Measurements from ENCODE around the gene ARHGDIB.

ARHGDIB gene

GRCh38 chr12:14999695-15000365, 38.4 kb upstream of the ARHGDIB start:
- DNase-seq (ENCODE audit: low spot score) = no peak
- no peak for TF ChIP-seq CTCF (IDR thresholded peaks at IDR 0.05; ENCODE audit: extremely low read depth, missing control alignments)

- no peak for DNase-seq (ENCODE audit: low spot score)
- TF ChIP-seq CTCF (IDR thresholded peaks at IDR 0.05; ENCODE audit: extremely low read depth, missing control alignments) = no peak
These were observed 37.8 kb upstream of the ARHGDIB start for GRCh38 chr12:14999021-14999694.

- DNase-seq (ENCODE audit: low spot score) = no peak
- TF ChIP-seq CTCF (IDR thresholded peaks at IDR 0.05; ENCODE audit: extremely low read depth, missing control alignments) = no peak
These were observed 36.6 kb upstream of the ARHGDIB start for GRCh38 chr12:14997998-14998397.

- peak; percentile 11 for DNase-seq (ENCODE audit: low spot score)
These were observed 34.4 kb upstream of the ARHGDIB start for GRCh38 chr12:14995583-14996425.

GRCh38 chr12:14994610-14995009, 33.2 kb upstream of the ARHGDIB start:
- TF ChIP-seq CTCF (IDR thresholded peaks at IDR 0.05; ENCODE audit: extremely low read depth, missing control alignments) = no peak
- DNase-seq (ENCODE audit: low spot score) = no peak

More at GRCh38 chr12:14995583-14996425, 34.4 kb upstream of the ARHGDIB start:
- TF ChIP-seq CTCF (IDR thresholded peaks at IDR 0.05; ENCODE audit: extremely low read depth, missing control alignments) = peak; percentile 27

- no peak for TF ChIP-seq CTCF (IDR thresholded peaks at IDR 0.05; ENCODE audit: extremely low read depth, missing control alignments)
- no peak for DNase-seq (ENCODE audit: low spot score)
These were observed 32.3 kb upstream of the ARHGDIB start for GRCh38 chr12:14993537-14994266.
